Liver (tissue), 9 donors: ENCODE results near the gene NCAM1. TPM values are rescaled to one million over a fixed set of nuclear protein-coding genes. Genes with fewer than 3 reads are reported as not detected.

Source experiments
- DNase-seq: peaks from one replicate; pipeline ENCODE4 v3.0.0-alpha.2; 2017; ENCODE audit warnings: low spot score
- H3K27ac ChIP-seq, 2 donors: one replicate each; pipeline ENCODE4 v1.7.0; 2013; ENCODE audit warnings: inconsistent platforms in 2 of 2, low read length in 2 of 2, control low read depth in 1 of 2, low read depth in 1 of 2, mild to moderate bottlenecking in 1 of 2
- H3K27me3 ChIP-seq, 4 donors: one replicate each; pipeline versions ENCODE4 v1.6.1 to v1.7.0; 2013; ENCODE audit warnings: low read length in 3 of 4, inconsistent platforms in 1 of 4, mild to moderate bottlenecking in 1 of 4, moderate library complexity in 1 of 4; ENCODE audit not compliant: control insufficient read depth in 4 of 4, insufficient read depth in 4 of 4
- H3K36me3 ChIP-seq, 4 donors: one replicate each; pipeline versions ENCODE4 v1.6.1 to v1.7.0; 2013; ENCODE audit warnings: low read length in 3 of 4, mild to moderate bottlenecking in 3 of 4, low read depth in 1 of 4, moderate library complexity in 1 of 4; ENCODE audit not compliant: control insufficient read depth in 4 of 4, insufficient read depth in 3 of 4
- H3K4me1 ChIP-seq, 4 donors: one replicate each; pipeline versions ENCODE4 v1.6.1 to v1.7.0; 2013; ENCODE audit warnings: low read length in 3 of 4, mild to moderate bottlenecking in 3 of 4, moderate library complexity in 1 of 4; ENCODE audit not compliant: control insufficient read depth in 4 of 4, insufficient read depth in 4 of 4
- H3K4me3 ChIP-seq, 3 donors: one replicate each; pipeline versions ENCODE4 v1.6.1 to v1.7.0; 2013; ENCODE audit warnings: low read length in 3 of 3, control low read depth in 1 of 3, low read depth in 1 of 3, mild to moderate bottlenecking in 1 of 3
- H3K9ac ChIP-seq, 2 donors: one replicate each; pipeline ENCODE4 v1.7.0; 2013; ENCODE audit warnings: low read length in 2 of 2, mild to moderate bottlenecking in 2 of 2, moderate library complexity in 2 of 2, control low read depth in 1 of 2, low read depth in 1 of 2
- H3K9me3 ChIP-seq, 4 donors: one replicate each; pipeline versions ENCODE4 v1.6.1 to v1.7.0; 2013; ENCODE audit warnings: low read length in 3 of 4; ENCODE audit not compliant: control insufficient read depth in 4 of 4
- EGR1 ChIP-seq, 2 donors: IDR thresholded peaks; 2 replicates each; pipeline ENCODE4 v1.6.1; 2016 to 2018; ENCODE audit warnings: antibody characterized with exemption in 2 of 2, low read depth in 2 of 2
- FOXA1 ChIP-seq: IDR thresholded peaks from 2 replicates; pipeline ENCODE4 v1.6.1; 2016; ENCODE audit warnings: antibody characterized with exemption
- FOXA2 ChIP-seq: IDR thresholded peaks from 2 replicates; pipeline ENCODE4 v1.6.1; 2016; ENCODE audit warnings: antibody characterized with exemption
- GABPA ChIP-seq, 2 donors: IDR thresholded peaks in 1 of 2; conservative IDR thresholded peaks in 1 of 2; 2 replicates each; pipeline ENCODE4 v1.6.1; 2016; ENCODE audit warnings: antibody characterized with exemption in 2 of 2, mild to moderate bottlenecking in 1 of 2, moderate library complexity in 1 of 2
- HNF4A ChIP-seq, 2 donors: conservative IDR thresholded peaks; 2 replicates each; pipeline ENCODE4 v1.6.1; 2016; ENCODE audit warnings: antibody characterized with exemption in 2 of 2, mild to moderate bottlenecking in 2 of 2
- HNF4G ChIP-seq: IDR thresholded peaks from 2 replicates; pipeline ENCODE4 v1.6.1; 2016; ENCODE audit warnings: antibody characterized with exemption
- JUND ChIP-seq, 2 donors: IDR thresholded peaks; 2 replicates each; pipeline ENCODE4 v1.6.1; 2016; ENCODE audit warnings: antibody characterized with exemption in 2 of 2
- NR2F2 ChIP-seq: IDR thresholded peaks from 2 replicates; pipeline ENCODE4 v1.6.1; 2016; ENCODE audit warnings: antibody characterized with exemption
- RAD21 ChIP-seq, 2 donors: IDR thresholded peaks; 2 replicates each; pipeline ENCODE4 v1.6.1; 2016; ENCODE audit warnings: antibody characterized with exemption in 2 of 2, mild to moderate bottlenecking in 2 of 2
- RXRA ChIP-seq, 2 donors: IDR thresholded peaks; 2 replicates each; pipeline ENCODE4 v1.6.1; 2017 to 2018; ENCODE audit warnings: antibody characterized with exemption in 2 of 2, mild to moderate bottlenecking in 1 of 2
- SP1 ChIP-seq: IDR thresholded peaks from 2 replicates; pipeline ENCODE4 v1.6.1; 2018; ENCODE audit warnings: antibody characterized with exemption, mild to moderate bottlenecking
- YY1 ChIP-seq: IDR thresholded peaks from 2 replicates; pipeline ENCODE4 v1.6.1; 2016; ENCODE audit warnings: antibody characterized with exemption, mild to moderate bottlenecking
- WGBS: extraction: QIAGEN DNeasy Blood & Tissue Kit; methylation state at CpG from one replicate; pipeline ENCODE4 v1.1.7; 2013; 5-methylcytosine and 5-hydroxymethylcytosine counted together
- polyA plus RNA-seq, 2 donors: library from polyadenylated mRNA; stranded (reverse) in 1 of 2; unstranded in 1 of 2; fragments of 200-250 nt in 1 of 2; fragments of >200 nt in 1 of 2; fragmentation: Nextera tagmentation in 1 of 2; extraction: Ambion mirVana in 1 of 2; gene quantifications; one replicate each; pipeline versions ENCODE4 v1.2.1 to v1.2.3, GENCODE V29; 2013 to 2015
- total RNA-seq, 2 donors: library from RNA; depleted of rRNA; stranded (reverse); fragments of >200 nt; gene quantifications; one replicate each; pipeline ENCODE4 v1.2.3, GENCODE V29; 2014
- TF ChIP-seq, protein P1 (sequence below): IDR thresholded peaks from 2 replicates; pipeline ENCODE4 v1.6.1; 2016; ENCODE audit warnings: antibody characterized with exemption
- TF ChIP-seq, protein P2 (sequence below): fragments of 150-350 bp; IDR thresholded peaks from 2 replicates; pipeline ENCODE4 v1.5.1; 2017; ENCODE audit warnings: improper control_type of control experiment, low read depth, low read length; ENCODE audit not compliant: missing input control
- TF ChIP-seq, protein P3 (sequence below): IDR thresholded peaks from 2 replicates; pipeline ENCODE4 v1.6.1; 2016; ENCODE audit warnings: antibody characterized with exemption
- TF ChIP-seq, protein P4 (sequence below): IDR thresholded peaks from 2 replicates; pipeline ENCODE4 v1.6.1; 2016; ENCODE audit warnings: antibody characterized with exemption
- TF ChIP-seq, protein P5 (sequence below): IDR thresholded peaks from 2 replicates; pipeline ENCODE4 v1.6.1; 2016; ENCODE audit warnings: antibody characterized with exemption, mild to moderate bottlenecking
- donor health status: healthy.
- donor health status: healthy.
- donor health status: healthy.
- donor health status: healthy.
- donor health status: healthy.

NCAM1 gene
- total and polyA plus RNA-seq, 4 donors, result 0.65 to 2.1 (median 0.88) TPM

DNA sequence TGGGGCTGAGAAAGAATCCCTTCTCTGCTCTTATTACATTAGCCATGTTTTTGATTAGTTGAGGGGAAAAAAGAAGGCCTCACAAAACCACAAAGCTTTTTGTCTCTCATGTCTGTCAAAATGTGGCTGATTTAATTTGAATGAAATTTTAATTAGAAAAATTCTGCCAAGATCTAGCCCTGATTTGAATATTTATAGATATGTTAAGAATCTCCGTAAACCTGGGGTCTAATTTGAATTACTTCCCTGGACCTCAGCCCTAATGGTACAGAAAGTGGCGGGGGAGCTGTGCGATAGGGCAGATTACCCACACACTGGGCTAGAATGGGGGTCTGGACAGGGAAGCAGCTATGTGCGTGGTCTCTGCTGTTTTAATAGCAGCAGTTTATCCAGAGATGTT, 211.9 kb downstream of the NCAM1 start:
- Histone ChIP-seq H3K9me3 (no peaks in the 10 kb centered on the region), H3K27me3 (no peaks in the 10 kb centered on the region), H3K9ac (no peak overlapping the region), H3K36me3 (no peaks in the 10 kb centered on the region), H3K27ac (no peak overlapping the region), H3K4me1 (no peaks in the 10 kb centered on the region), H3K4me3 (no peak overlapping the region)
- TF ChIP-seq, protein P1, sequence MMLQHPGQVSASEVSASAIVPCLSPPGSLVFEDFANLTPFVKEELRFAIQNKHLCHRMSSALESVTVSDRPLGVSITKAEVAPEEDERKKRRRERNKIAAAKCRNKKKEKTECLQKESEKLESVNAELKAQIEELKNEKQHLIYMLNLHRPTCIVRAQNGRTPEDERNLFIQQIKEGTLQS, result no peak
- TF ChIP-seq YY1 (no peak), FOXA2 (no peak), RAD21 (IDR thresholded peaks at IDR 0.05) (no peak), FOXA1 (no peak), JUND (IDR thresholded peaks at IDR 0.05) (no peak), HNF4A (conservative IDR thresholded peaks at IDR 0.05) (no peak), GABPA (IDR thresholded peaks at IDR 0.05 in 1 of 2, conservative IDR thresholded peaks at IDR 0.05 in 1 of 2) (no peak), HNF4G (no peak), NR2F2 (no peak), RXRA (IDR thresholded peaks at IDR 0.05) (no peak), EGR1 (IDR thresholded peaks at IDR 0.05; ENCODE audit: low read depth in 2 of 2) (no peak), SP1 (no peak)
- TF ChIP-seq, protein P2, sequence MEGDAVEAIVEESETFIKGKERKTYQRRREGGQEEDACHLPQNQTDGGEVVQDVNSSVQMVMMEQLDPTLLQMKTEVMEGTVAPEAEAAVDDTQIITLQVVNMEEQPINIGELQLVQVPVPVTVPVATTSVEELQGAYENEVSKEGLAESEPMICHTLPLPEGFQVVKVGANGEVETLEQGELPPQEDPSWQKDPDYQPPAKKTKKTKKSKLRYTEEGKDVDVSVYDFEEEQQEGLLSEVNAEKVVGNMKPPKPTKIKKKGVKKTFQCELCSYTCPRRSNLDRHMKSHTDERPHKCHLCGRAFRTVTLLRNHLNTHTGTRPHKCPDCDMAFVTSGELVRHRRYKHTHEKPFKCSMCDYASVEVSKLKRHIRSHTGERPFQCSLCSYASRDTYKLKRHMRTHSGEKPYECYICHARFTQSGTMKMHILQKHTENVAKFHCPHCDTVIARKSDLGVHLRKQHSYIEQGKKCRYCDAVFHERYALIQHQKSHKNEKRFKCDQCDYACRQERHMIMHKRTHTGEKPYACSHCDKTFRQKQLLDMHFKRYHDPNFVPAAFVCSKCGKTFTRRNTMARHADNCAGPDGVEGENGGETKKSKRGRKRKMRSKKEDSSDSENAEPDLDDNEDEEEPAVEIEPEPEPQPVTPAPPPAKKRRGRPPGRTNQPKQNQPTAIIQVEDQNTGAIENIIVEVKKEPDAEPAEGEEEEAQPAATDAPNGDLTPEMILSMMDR, result no peak
- TF ChIP-seq, protein P3, sequence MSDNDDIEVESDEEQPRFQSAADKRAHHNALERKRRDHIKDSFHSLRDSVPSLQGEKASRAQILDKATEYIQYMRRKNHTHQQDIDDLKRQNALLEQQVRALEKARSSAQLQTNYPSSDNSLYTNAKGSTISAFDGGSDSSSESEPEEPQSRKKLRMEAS, result no peak
- TF ChIP-seq, protein P4, sequence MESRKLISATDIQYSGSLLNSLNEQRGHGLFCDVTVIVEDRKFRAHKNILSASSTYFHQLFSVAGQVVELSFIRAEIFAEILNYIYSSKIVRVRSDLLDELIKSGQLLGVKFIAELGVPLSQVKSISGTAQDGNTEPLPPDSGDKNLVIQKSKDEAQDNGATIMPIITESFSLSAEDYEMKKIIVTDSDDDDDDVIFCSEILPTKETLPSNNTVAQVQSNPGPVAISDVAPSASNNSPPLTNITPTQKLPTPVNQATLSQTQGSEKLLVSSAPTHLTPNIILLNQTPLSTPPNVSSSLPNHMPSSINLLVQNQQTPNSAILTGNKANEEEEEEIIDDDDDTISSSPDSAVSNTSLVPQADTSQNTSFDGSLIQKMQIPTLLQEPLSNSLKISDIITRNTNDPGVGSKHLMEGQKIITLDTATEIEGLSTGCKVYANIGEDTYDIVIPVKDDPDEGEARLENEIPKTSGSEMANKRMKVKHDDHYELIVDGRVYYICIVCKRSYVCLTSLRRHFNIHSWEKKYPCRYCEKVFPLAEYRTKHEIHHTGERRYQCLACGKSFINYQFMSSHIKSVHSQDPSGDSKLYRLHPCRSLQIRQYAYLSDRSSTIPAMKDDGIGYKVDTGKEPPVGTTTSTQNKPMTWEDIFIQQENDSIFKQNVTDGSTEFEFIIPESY, result no peak
- TF ChIP-seq, protein P5, sequence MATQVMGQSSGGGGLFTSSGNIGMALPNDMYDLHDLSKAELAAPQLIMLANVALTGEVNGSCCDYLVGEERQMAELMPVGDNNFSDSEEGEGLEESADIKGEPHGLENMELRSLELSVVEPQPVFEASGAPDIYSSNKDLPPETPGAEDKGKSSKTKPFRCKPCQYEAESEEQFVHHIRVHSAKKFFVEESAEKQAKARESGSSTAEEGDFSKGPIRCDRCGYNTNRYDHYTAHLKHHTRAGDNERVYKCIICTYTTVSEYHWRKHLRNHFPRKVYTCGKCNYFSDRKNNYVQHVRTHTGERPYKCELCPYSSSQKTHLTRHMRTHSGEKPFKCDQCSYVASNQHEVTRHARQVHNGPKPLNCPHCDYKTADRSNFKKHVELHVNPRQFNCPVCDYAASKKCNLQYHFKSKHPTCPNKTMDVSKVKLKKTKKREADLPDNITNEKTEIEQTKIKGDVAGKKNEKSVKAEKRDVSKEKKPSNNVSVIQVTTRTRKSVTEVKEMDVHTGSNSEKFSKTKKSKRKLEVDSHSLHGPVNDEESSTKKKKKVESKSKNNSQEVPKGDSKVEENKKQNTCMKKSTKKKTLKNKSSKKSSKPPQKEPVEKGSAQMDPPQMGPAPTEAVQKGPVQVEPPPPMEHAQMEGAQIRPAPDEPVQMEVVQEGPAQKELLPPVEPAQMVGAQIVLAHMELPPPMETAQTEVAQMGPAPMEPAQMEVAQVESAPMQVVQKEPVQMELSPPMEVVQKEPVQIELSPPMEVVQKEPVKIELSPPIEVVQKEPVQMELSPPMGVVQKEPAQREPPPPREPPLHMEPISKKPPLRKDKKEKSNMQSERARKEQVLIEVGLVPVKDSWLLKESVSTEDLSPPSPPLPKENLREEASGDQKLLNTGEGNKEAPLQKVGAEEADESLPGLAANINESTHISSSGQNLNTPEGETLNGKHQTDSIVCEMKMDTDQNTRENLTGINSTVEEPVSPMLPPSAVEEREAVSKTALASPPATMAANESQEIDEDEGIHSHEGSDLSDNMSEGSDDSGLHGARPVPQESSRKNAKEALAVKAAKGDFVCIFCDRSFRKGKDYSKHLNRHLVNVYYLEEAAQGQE, result no peak
- 87% methylated on average over 4 of the region's 4 CpGs for WGBS
- DNase-seq, result no peak

DNA sequence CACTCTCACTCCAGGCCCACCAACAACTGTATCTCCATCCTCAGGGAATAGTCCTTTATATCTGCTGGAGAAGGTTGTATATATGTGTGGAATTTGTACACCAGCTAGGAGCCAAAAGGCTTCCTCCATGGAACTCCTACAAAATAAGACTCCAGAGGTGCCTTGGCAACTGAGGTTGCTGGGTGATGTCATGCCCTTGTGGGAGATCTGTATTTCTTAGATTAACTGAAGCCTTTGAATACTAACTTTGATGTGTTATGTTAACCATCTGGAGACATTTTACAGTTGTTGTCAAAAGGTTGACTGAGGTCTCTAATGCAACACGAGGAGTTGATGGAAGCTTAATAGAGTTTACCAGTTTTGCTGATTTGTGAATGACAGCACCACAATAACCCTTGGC, 213.7 kb downstream of the NCAM1 start:
- WGBS, result 62% methylated on average over 1 of the region's 1 CpG
- no peak overlapping the region for H3K4me3 ChIP-seq
- TF ChIP-seq, protein P3, result no peak
- TF ChIP-seq GABPA (IDR thresholded peaks at IDR 0.05 in 1 of 2, conservative IDR thresholded peaks at IDR 0.05 in 1 of 2), result no peak
- no peak for TF ChIP-seq FOXA2
- TF ChIP-seq EGR1 (IDR thresholded peaks at IDR 0.05; ENCODE audit: low read depth in 2 of 2), result no peak
- no peak for TF ChIP-seq HNF4A (conservative IDR thresholded peaks at IDR 0.05)
- TF ChIP-seq, protein P4, result no peak
- H3K9me3 ChIP-seq, result no peaks in the 10 kb centered on the region
- no peaks in the 10 kb centered on the region for H3K36me3 ChIP-seq
- no peak overlapping the region for H3K9ac ChIP-seq
- no peak overlapping the region for H3K27ac ChIP-seq
- peaks cover 0 to 3% (median 0%) of the 10 kb centered on the region in 4 donors for H3K27me3 ChIP-seq
- H3K4me1 ChIP-seq, result no peaks in the 10 kb centered on the region
- no peak for DNase-seq
